GM10266 (cell line): ENCODE measurements around the gene SPOUT1.

Experiments
- DNase-seq: peaks from one replicate; pipeline ENCODE4 v3.0.0; 2012; ENCODE audit errors: extremely low spot score
- TF ChIP-seq, protein P1 (sequence below): IDR thresholded peaks from 2 replicates; pipeline ENCODE4 v1.5.1; 2012; ENCODE audit warnings: mild to moderate bottlenecking, low read depth; ENCODE audit not compliant: control insufficient read depth, insufficient read depth; ENCODE audit errors: missing control alignments

The SPOUT1 gene

DNA sequence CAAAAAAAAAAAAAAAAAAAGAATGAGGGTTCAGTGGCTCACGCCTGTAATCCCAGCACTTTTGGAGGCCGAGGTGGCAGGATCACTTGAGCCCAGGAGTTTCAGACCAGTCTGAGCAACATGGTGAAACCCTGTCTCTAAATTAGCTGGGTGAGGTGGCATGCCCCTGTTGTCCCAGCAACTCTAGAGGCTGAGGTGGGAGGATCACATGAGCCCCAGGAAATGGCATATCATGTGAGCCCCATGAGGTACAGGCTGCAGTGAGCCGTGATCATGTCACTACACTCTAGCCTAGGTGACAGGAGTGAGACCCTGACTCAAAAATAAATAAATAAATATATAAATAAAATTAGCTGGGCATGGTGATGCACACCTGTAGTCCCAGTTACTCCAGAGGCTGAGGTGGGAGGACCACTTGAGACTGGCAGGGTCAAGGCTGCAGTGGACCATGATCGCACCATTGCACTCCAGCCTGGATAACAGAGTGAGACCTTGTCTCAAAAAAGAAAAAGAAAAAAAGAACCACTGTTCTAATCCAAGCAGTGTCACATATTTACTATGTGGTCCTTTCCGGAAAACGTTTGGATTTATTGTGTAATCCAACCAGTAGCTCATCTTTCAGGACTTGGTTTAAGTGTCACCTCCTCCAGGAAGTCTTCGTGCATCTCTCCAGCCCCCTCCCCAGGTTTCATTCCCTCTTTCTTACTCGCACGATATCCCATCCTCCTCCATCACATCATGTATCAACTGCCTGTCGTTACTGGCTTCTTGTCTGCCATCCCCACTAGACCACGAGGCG lies 12.3 kb upstream of the SPOUT1 start:
- TF ChIP-seq, protein P1, sequence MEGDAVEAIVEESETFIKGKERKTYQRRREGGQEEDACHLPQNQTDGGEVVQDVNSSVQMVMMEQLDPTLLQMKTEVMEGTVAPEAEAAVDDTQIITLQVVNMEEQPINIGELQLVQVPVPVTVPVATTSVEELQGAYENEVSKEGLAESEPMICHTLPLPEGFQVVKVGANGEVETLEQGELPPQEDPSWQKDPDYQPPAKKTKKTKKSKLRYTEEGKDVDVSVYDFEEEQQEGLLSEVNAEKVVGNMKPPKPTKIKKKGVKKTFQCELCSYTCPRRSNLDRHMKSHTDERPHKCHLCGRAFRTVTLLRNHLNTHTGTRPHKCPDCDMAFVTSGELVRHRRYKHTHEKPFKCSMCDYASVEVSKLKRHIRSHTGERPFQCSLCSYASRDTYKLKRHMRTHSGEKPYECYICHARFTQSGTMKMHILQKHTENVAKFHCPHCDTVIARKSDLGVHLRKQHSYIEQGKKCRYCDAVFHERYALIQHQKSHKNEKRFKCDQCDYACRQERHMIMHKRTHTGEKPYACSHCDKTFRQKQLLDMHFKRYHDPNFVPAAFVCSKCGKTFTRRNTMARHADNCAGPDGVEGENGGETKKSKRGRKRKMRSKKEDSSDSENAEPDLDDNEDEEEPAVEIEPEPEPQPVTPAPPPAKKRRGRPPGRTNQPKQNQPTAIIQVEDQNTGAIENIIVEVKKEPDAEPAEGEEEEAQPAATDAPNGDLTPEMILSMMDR = no peak
- DNase-seq = no peak

DNA sequence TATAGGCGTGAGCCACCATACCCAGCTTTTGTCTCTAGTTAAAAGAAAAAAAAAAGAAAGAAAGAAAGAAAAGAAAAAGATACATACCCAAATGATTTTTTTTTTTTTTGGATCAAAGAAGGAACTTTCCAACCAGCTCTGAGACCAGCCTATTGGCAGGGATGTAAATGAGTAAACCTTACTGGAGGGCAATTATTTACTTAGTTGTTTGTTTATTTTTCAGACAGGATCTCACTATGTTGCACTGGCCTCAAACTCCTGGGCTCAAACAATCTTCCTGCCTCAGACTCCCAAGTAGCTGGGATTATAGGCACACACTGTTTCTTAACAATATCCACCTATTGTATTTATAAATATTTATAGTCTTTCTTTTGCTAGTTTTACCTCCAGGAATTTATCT lies 10.9 kb upstream of the SPOUT1 start:
- DNase-seq = no peak
- TF ChIP-seq, protein P1 = no peak

DNA sequence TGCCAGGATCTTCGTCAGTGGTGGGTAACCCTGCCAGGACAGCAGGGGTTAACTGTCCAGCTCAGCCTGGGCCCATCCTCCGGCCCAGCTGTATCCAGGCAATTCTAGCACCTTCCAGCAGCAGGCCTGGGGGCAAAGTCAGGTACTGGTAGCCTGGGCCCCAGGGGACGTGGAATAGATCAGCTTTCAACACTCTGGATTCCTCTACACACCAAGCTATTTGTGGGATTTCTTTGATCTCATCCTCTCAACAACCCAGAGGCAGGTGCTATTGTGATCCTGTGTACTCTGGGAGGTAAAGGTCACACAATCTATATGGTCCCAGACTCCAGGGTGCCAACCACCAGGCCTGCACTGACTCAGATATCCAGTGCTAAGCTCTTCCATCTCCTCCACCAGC lies 8.7 kb upstream of the SPOUT1 start:
- no peak for DNase-seq
- TF ChIP-seq, protein P1 = no peak

- TF ChIP-seq, protein P1 = no peak
- peak; percentile 2 for DNase-seq
Observed at GRCh38 chr9:128836509-128837145, 7.0 kb upstream of the SPOUT1 start.

- peak; percentile 4 for DNase-seq
- TF ChIP-seq, protein P1 = no peak
Observed at GRCh38 chr9:128835246-128836210, 5.9 kb upstream of the SPOUT1 start.

DNA sequence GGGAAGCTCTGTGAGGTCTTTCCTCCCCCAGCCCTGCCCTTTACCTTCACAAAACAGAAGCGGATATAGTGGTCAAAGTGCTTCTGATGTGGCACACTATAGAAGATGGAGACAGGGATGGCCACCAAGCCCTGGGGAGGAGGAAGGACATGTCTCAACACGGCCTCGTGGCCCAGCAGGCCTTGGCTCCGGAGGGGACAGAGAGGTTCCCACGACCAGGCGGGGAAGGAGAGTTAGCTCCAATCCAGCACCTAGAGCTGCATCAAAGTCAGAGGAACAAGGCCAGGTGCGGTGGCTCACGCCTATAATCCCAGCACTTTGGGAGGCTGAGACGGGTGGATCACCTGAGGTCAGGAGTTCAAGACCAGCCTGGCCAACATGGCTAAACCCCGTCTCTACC lies 4.1 kb upstream of the SPOUT1 start:
- peak; percentile 1 for DNase-seq
- TF ChIP-seq, protein P1 = no peak
